ENCODE results near the gene NCAN. TPM values are rescaled to one million over a fixed set of nuclear protein-coding genes. Genes with fewer than 3 reads are reported as not detected.

NCAN gene
- total and polyA plus RNA-seq, 9 of the 15 experiments (the other 6 are each of a cell fraction or from before 2014, with no cell fraction given): 0.04 TPM; not detected in 8

DNA sequence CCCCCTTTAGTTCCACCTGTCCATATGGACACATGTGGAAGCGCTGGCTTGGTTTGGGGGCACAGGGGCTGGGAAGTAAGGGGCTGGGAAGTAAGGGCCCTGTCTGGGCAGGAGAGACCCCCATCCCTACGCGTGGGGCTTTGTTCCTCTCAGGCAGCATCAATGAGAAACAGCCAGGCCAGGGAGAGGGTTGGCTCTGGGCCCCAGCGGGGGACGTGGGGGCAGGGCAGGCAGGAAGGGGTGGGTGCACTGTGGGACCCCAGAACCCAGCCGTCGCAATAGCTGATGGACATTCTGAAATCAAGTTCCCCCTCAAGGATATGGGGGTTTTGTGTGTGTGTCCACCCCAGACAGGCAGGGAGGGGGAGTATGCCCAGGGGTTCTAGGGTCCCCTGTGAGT is 1.2 kb downstream of the NCAN start:
- POLR2A ChIA-PET: no interaction called here
- no TSS peak for BruUV-seq (replicated peaks)
- ATAC-seq: no peak
- intact Hi-C loops (cut with micrococcal nuclease): no loop called here
- H3K36me3 ChIP-seq (ENCODE audit: control insufficient read depth, insufficient read depth, low read length): no peaks in the 10 kb centered on the region
- TF ChIP-seq CBX5 (IDR thresholded peaks at IDR 0.05; ENCODE audit: borderline replicate concordance, low read depth) (no peak), GABPB1 (CRISPR knock-in tag; IDR thresholded peaks at IDR 0.05) (no peak), TCF15 (CRISPR knock-in tag; IDR thresholded peaks at IDR 0.05) (no peak)
- in situ Hi-C loops (cut with MboI): no loop called here
- no peak overlapping the region for H3K9ac ChIP-seq (ENCODE audit: insufficient read depth in 1 of 2, low read depth in 2 of 2, low read length in 2 of 2)
- H2AFZ ChIP-seq (ENCODE audit: low read depth, low read length): no peak overlapping the region
- peaks cover 2 to 13% of the 10 kb centered on the region in 2 experiments; a peak in 4 of 5 replicates for H3K4me1 ChIP-seq (replicated peaks in 1 of 2; ENCODE audit: control insufficient read depth in 2 of 2, insufficient read depth in 2 of 2, low read length in 2 of 2)
- peaks cover 2% of the 10 kb centered on the region for H3K9me3 ChIP-seq (replicated peaks; ENCODE audit: control insufficient read depth, insufficient read depth, low read depth, low read length)
- H3K9me1 ChIP-seq (ENCODE audit: control insufficient read depth, insufficient read depth, low read length): peaks cover 3% of the 10 kb centered on the region
- CTCF ChIA-PET (ENCODE audit: low intra/inter-chr PET ratio): no interaction called here
- H3K4me3 ChIP-seq: no peak overlapping the region
- no peaks in the 10 kb centered on the region; the same call in 1 of the 2 replicates for H4K20me1 ChIP-seq (replicated peaks; ENCODE audit: control insufficient read depth, insufficient read depth, low read length)
- WGBS (ENCODE audit: insufficient coverage, low coverage, missing lambda C conversion rate): 0% methylated on average over 7 of the region's 7 CpGs
- no peak for FAIRE-seq
- no peak overlapping the region for H3K4me2 ChIP-seq (ENCODE audit: insufficient read depth, low read length)
- DNase-seq (ENCODE audit: extremely low read depth in 1 of 4, low spot score in 3 of 4): no peak
- no peak overlapping the region for H3K27ac ChIP-seq (ENCODE audit: extremely low read depth, low read depth, low read length)
- H3K79me2 ChIP-seq (ENCODE audit: control insufficient read depth, insufficient read depth, low read length): no peaks in the 10 kb centered on the region
- H3K27me3 ChIP-seq (ENCODE audit: control insufficient read depth in 2 of 2, insufficient read depth in 2 of 2, low read length in 2 of 2): peaks cover 8 to 33% of the 10 kb centered on the region in 2 experiments

DNA sequence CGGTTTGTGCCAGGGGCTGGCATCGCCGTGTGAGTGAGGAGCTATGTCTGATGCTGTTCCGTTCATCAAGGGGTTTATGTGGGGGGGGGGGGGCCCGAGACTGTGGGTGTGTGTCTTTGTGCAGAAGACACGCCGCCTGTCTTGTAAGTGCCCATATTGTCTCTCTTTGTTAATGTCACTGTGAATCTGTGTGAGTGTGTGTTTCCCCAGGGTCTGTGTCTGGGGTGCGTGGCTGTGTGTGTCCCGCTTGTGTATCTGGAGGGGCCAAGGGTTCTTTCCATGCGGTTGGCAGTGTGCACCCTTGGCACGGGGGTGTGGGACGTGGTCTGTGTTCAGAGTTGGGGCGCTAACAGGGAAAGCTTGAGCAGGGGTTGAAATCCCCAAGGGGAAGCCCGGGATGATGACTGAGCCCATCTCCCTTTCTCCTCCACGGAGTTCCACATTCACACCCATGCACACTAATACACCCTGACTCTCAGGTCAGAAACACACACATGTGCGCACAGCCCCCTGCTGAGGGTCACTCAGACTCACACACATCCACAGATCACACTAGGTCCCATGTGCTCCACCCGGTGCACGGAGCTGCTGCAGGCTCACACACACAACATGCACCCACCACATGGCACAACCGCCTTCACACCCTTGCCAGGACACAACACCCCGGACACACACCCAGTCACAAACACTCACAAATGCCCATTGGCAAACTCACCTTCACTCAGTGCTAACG is 1.8 kb downstream of the NCAN start:
- H3K79me2 ChIP-seq (ENCODE audit: control insufficient read depth, insufficient read depth, low read length): no peaks in the 10 kb centered on the region
- CTCF ChIA-PET (ENCODE audit: low intra/inter-chr PET ratio): no interaction called here
- ATAC-seq (no peak), DNase-seq (ENCODE audit: extremely low read depth in 1 of 4, low spot score in 3 of 4) (no peak), FAIRE-seq (no peak)
- H3K27ac ChIP-seq (ENCODE audit: extremely low read depth, low read depth, low read length): no peak overlapping the region
- POLR2A ChIA-PET: no interaction called here
- no peak overlapping the region for H3K4me2 ChIP-seq (ENCODE audit: insufficient read depth, low read length)
- H3K4me1 ChIP-seq (replicated peaks in 1 of 2; ENCODE audit: control insufficient read depth in 2 of 2, insufficient read depth in 2 of 2, low read length in 2 of 2): peaks cover 2 to 9% of the 10 kb centered on the region in 2 experiments; a peak in 3 of 5 replicates
- WGBS (ENCODE audit: insufficient coverage, low coverage, missing lambda C conversion rate): 4% methylated on average over 18 of the region's 21 CpGs
- no peak overlapping the region for H3K4me3 ChIP-seq
- H3K36me3 ChIP-seq (ENCODE audit: control insufficient read depth, insufficient read depth, low read length): no peaks in the 10 kb centered on the region
- H3K27me3 ChIP-seq (ENCODE audit: control insufficient read depth in 2 of 2, insufficient read depth in 2 of 2, low read length in 2 of 2): peaks cover 8 to 37% of the 10 kb centered on the region in 2 experiments
- H3K9me3 ChIP-seq (replicated peaks; ENCODE audit: control insufficient read depth, insufficient read depth, low read depth, low read length): peaks cover 2% of the 10 kb centered on the region
- no TSS peak for BruUV-seq (replicated peaks)
- no peaks in the 10 kb centered on the region; the same call in 1 of the 2 replicates for H4K20me1 ChIP-seq (replicated peaks; ENCODE audit: control insufficient read depth, insufficient read depth, low read length)
- no peak overlapping the region for H2AFZ ChIP-seq (ENCODE audit: low read depth, low read length)
- in situ Hi-C loops (cut with MboI) (no loop called here), intact Hi-C loops (cut with micrococcal nuclease) (no loop called here)
- H3K9me1 ChIP-seq (ENCODE audit: control insufficient read depth, insufficient read depth, low read length): peaks cover 3% of the 10 kb centered on the region
- no peak overlapping the region for H3K9ac ChIP-seq (ENCODE audit: insufficient read depth in 1 of 2, low read depth in 2 of 2, low read length in 2 of 2)
- TF ChIP-seq SAFB2 (IDR thresholded peaks at IDR 0.05; ENCODE audit: borderline replicate concordance, low read depth, low read length, severe bottlenecking) (no peak), NBN (IDR thresholded peaks at IDR 0.05; ENCODE audit: low read depth) (no peak), HEY1 (CRISPR knock-in tag; IDR thresholded peaks at IDR 0.05; ENCODE audit: borderline replicate concordance) (no peak), EWSR1 (IDR thresholded peaks at IDR 0.05; ENCODE audit: borderline replicate concordance, low read depth, partially characterized antibody) (no peak), ZC3H4 (CRISPR knock-in tag; IDR thresholded peaks at IDR 0.05; ENCODE audit: borderline replicate concordance) (no peak), FOSL1 (tag; conservative IDR thresholded peaks at IDR 0.05) (no peak), ZBTB26 (CRISPR knock-in tag; IDR thresholded peaks at IDR 0.05) (no peak), SIN3B (IDR thresholded peaks at IDR 0.05; ENCODE audit: low read depth) (no peak)
- TF ChIP-seq, protein P1, sequence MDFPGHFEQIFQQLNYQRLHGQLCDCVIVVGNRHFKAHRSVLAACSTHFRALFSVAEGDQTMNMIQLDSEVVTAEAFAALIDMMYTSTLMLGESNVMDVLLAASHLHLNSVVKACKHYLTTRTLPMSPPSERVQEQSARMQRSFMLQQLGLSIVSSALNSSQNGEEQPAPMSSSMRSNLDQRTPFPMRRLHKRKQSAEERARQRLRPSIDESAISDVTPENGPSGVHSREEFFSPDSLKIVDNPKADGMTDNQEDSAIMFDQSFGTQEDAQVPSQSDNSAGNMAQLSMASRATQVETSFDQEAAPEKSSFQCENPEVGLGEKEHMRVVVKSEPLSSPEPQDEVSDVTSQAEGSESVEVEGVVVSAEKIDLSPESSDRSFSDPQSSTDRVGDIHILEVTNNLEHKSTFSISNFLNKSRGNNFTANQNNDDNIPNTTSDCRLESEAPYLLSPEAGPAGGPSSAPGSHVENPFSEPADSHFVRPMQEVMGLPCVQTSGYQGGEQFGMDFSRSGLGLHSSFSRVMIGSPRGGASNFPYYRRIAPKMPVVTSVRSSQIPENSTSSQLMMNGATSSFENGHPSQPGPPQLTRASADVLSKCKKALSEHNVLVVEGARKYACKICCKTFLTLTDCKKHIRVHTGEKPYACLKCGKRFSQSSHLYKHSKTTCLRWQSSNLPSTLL (IDR thresholded peaks at IDR 0.05): no peak

Measured in K562 (cell line).